Loucy (cell line): ENCODE data around the gene NPC1.

ENCODE experiments used
- H2AFZ ChIP-seq: fragments of 200-600 bp; sonication (generic); 2 replicates; pipeline ENCODE4 v1.6.0; 2016; ENCODE audit warnings: antibody characterized with exemption, mild to moderate bottlenecking, low read length, moderate library complexity
- H3F3A ChIP-seq: fragments of 200-600 bp; 2 replicates; pipeline ENCODE4 v1.6.0; 2016; ENCODE audit warnings: antibody characterized with exemption, low read depth, mild to moderate bottlenecking
- H3K27me3 ChIP-seq: fragments of 200-600 bp; sonication (generic); 2 replicates; pipeline ENCODE4 v1.6.1; 2014; ENCODE audit warnings: low read length, mild to moderate bottlenecking; ENCODE audit not compliant: insufficient read depth, poor library complexity, severe bottlenecking
- H3K36me3 ChIP-seq: fragments of 200-600 bp; sonication (generic); 2 replicates; pipeline ENCODE4 v1.6.1; 2016; ENCODE audit warnings: low read length; ENCODE audit not compliant: insufficient read depth
- H3K4me1 ChIP-seq: fragments of 200-600 bp; sonication (generic); 2 replicates; pipeline ENCODE4 v1.5.1; 2014; ENCODE audit warnings: low read length, mild to moderate bottlenecking; ENCODE audit not compliant: insufficient read depth, poor library complexity, severe bottlenecking
- H3K4me2 ChIP-seq: fragments of 200-600 bp; sonication (generic); 2 replicates; pipeline ENCODE4 v1.6.0; 2014; ENCODE audit warnings: antibody characterized with exemption, low read length, low read depth, mild to moderate bottlenecking; ENCODE audit not compliant: poor library complexity, severe bottlenecking
- H3K4me3 ChIP-seq: fragments of 200-600 bp; sonication (generic); 2 replicates; pipeline ENCODE4 v1.5.1; 2014; ENCODE audit warnings: low read length, mild to moderate bottlenecking, mixed read lengths; ENCODE audit not compliant: poor library complexity, severe bottlenecking
- H3K79me2 ChIP-seq: fragments of 200-600 bp; sonication (generic); 2 replicates; pipeline ENCODE4 v1.6.1; 2014; ENCODE audit warnings: low read length; ENCODE audit not compliant: insufficient read depth
- H3K9ac ChIP-seq: fragments of 200-600 bp; sonication (generic); 2 replicates; pipeline ENCODE4 v1.6.0; 2014; ENCODE audit warnings: mild to moderate bottlenecking, low read depth, low read length, moderate library complexity; ENCODE audit not compliant: poor library complexity, severe bottlenecking
- H3K9me2 ChIP-seq: fragments of 200-600 bp; sonication (generic); replicated peaks from 2 replicates; pipeline ENCODE4 v1.6.1; 2016; ENCODE audit warnings: low read depth, low read length, mixed read lengths
- H3K9me3 ChIP-seq: fragments of 200-600 bp; sonication (generic); 2 replicates; pipeline ENCODE4 v1.6.1; 2014; ENCODE audit warnings: mild to moderate bottlenecking, antibody characterized with exemption, low read length, low read depth; ENCODE audit not compliant: insufficient read depth
- H4K20me1 ChIP-seq: fragments of 200-600 bp; sonication (generic); 2 replicates; pipeline ENCODE4 v1.6.0; 2014; ENCODE audit warnings: antibody characterized with exemption, low read length, mild to moderate bottlenecking; ENCODE audit not compliant: insufficient read depth, poor library complexity, severe bottlenecking
- CTCF ChIP-seq: fragments of 200-600 bp; sonication (generic); conservative IDR thresholded peaks from 2 replicates; pipeline ENCODE4 v1.5.1; 2014; ENCODE audit warnings: mild to moderate bottlenecking, antibody characterized with exemption, low read length
- EZH2phosphoT487 ChIP-seq: fragments of 200-600 bp; IDR thresholded peaks from 2 replicates; pipeline ENCODE4 v1.6.1; 2018; ENCODE audit warnings: antibody characterized with exemption, mild to moderate bottlenecking, moderate library complexity, borderline replicate concordance

The NPC1 gene

GRCh38 chr18:23631312-23631711 is 45.0 kb upstream of the NPC1 start:
- no peak for TF ChIP-seq EZH2phosphoT487
- no peak for TF ChIP-seq CTCF
- H3K4me3 ChIP-seq, result no peak overlapping the region
- H2AFZ ChIP-seq, result no peak overlapping the region
- H4K20me1 ChIP-seq, result no peaks in the 10 kb centered on the region
- no peaks in the 10 kb centered on the region for H3K79me2 ChIP-seq
- H3K9me2 ChIP-seq, result no peaks in the 10 kb centered on the region
- H3K9me3 ChIP-seq, result no peaks in the 10 kb centered on the region
- peaks cover 10% of the 10 kb centered on the region for H3K4me1 ChIP-seq
- no peak overlapping the region for H3K4me2 ChIP-seq
- H3F3A ChIP-seq, result no peaks in the 10 kb centered on the region
- no peak overlapping the region for H3K9ac ChIP-seq
- no peaks in the 10 kb centered on the region for H3K36me3 ChIP-seq
- H3K27me3 ChIP-seq, result no peaks in the 10 kb centered on the region

DNA sequence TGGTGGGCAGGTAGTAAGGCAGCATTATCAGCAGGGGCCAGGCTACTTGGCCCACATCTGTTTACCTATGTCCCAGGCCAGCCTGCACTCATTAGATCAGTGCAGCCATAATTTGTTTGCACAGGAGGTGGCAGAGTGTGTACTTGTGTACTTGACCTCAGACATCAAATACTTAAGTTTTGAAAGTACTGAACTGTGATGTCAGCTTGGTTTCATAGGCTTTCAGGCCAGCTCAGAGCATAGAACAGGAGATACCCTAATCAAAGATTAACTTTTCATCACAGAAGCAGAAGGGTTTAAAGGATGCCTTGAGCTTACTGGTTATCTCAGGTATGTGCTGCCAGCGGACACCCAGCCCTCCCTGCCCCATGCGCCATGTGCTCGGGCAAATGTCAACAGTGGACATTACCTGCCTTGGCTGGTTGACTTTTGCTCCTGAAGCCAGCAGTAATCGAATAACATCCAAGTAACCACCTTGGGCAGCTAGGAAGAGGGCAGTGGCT is 43.2 kb upstream of the NPC1 start:
- TF ChIP-seq CTCF (no peak), EZH2phosphoT487 (no peak)
- no peaks in the 10 kb centered on the region for H4K20me1 ChIP-seq
- no peaks in the 10 kb centered on the region for H3K27me3 ChIP-seq
- no peaks in the 10 kb centered on the region for H3F3A ChIP-seq
- no peak overlapping the region for H2AFZ ChIP-seq
- H3K4me1 ChIP-seq, result no peaks in the 10 kb centered on the region
- H3K9ac ChIP-seq, result no peak overlapping the region
- no peaks in the 10 kb centered on the region for H3K79me2 ChIP-seq
- no peaks in the 10 kb centered on the region for H3K9me2 ChIP-seq
- no peak overlapping the region for H3K4me3 ChIP-seq
- no peak overlapping the region for H3K4me2 ChIP-seq
- H3K9me3 ChIP-seq, result no peaks in the 10 kb centered on the region
- no peaks in the 10 kb centered on the region for H3K36me3 ChIP-seq

GRCh38 chr18:23627970-23628369 is 41.7 kb upstream of the NPC1 start:
- TF ChIP-seq CTCF (no peak), EZH2phosphoT487 (no peak)
- no peak overlapping the region for H3K4me2 ChIP-seq
- H2AFZ ChIP-seq, result no peak overlapping the region

More at GRCh38 chr18:23627970-23628369, 41.7 kb upstream of the NPC1 start:
- Histone ChIP-seq H3K36me3 (no peaks in the 10 kb centered on the region), H3F3A (no peaks in the 10 kb centered on the region), H3K4me3 (no peak overlapping the region), H3K9me2 (no peaks in the 10 kb centered on the region), H3K4me1 (no peaks in the 10 kb centered on the region), H3K27me3 (no peaks in the 10 kb centered on the region), H4K20me1 (no peaks in the 10 kb centered on the region), H3K9ac (no peak overlapping the region), H3K79me2 (no peaks in the 10 kb centered on the region), H3K9me3 (no peaks in the 10 kb centered on the region)
